GM12872 (cell line): ENCODE data around the gene MYZAP.

ENCODE experiments used
- TF ChIP-seq, protein P1 (sequence below): IDR thresholded peaks from 3 replicates; pipeline ENCODE4 v1.5.1; 2011; ENCODE audit warnings: low read depth, mild to moderate bottlenecking, low read length, moderate library complexity; ENCODE audit not compliant: insufficient read depth

MYZAP gene

DNA sequence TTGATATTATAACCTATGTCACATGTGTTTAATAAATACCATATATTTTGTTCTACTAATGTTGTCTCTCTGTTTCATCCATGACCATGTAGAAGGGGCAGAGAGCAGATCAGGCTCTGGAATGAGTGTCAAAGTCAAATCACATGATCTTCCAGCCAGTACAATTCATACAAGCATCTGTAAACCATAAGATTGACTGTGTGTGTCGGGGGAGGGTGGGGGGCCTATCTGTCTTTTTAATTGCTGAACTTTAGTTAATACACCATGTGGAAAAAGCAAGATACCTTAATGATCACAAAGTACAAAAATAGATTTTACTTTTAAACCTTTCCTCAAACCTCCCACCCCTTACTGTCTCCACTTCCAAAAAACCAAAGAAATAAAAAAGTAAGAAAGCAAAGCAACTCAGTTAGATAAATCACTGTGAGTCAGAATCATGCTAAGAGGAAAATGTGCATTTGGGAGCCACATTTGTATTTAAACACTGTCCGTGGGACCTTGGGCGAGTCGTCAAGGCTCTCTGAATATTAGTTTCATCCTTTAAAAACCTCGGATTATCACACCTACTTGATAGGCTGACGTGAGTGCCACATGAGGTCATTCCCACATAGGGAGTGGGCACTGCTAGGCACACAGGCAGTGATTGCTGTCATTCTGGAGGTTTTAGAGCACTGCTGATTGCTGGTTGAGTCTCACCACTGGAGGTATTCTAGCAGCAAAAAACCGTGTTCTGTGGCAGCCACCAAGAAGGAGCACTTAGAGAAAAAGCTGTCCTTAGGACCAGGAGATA is 93.8 kb downstream of the MYZAP start:
- TF ChIP-seq, protein P1, sequence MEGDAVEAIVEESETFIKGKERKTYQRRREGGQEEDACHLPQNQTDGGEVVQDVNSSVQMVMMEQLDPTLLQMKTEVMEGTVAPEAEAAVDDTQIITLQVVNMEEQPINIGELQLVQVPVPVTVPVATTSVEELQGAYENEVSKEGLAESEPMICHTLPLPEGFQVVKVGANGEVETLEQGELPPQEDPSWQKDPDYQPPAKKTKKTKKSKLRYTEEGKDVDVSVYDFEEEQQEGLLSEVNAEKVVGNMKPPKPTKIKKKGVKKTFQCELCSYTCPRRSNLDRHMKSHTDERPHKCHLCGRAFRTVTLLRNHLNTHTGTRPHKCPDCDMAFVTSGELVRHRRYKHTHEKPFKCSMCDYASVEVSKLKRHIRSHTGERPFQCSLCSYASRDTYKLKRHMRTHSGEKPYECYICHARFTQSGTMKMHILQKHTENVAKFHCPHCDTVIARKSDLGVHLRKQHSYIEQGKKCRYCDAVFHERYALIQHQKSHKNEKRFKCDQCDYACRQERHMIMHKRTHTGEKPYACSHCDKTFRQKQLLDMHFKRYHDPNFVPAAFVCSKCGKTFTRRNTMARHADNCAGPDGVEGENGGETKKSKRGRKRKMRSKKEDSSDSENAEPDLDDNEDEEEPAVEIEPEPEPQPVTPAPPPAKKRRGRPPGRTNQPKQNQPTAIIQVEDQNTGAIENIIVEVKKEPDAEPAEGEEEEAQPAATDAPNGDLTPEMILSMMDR: no peak

GRCh38 chr15:57686657-57687056 is 95.0 kb downstream of the MYZAP start:
- TF ChIP-seq, protein P1: no peak

DNA sequence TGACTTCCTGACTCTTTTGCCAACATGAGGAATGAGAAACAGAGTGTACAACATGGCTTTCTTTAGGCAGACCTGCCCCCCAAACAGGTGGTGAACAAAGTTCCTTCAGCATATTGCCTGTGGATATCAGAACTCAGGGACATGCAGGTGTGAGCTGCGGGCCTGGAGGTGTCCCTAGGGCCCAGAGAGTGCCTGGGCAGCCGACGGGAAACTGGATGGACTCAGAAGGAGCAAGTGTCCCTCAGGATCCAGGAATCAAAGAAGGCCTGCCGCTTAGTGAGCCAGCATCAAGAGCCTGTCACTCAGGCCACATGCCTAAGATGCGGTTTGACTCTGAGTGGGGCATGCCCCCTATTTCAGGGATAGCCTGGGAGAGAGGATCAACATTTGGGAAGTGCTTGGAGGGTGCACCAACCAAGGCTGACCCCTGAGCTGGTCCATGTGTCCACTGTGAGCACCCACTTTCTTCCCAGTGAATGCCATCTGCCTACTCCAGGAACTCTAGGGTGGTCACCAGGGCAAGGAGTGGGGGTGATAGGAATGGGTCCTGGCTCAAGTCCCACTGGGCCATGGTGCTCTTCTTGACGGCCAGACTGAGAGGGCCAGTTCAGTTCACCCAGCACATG is 98.8 kb downstream of the MYZAP start:
- TF ChIP-seq, protein P1: no peak

DNA sequence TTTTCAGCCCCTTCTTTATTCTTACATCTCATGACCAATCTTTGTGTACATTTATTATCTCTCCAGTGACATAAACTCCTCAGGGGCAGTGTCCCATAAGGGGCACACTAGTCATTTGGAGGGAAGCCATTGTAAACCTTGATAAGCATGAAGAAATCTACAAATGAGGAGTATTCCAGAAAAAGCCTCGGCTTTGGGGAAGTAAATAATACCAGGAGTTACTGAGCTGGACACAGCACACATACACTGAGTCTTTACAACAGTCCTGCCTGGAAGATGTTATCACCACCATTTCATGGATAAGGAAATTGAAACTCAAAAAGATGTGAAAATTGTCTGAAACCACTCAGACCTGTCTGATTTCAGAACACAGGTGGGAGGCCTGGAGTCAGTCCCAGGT is 99.4 kb downstream of the MYZAP start:
- TF ChIP-seq, protein P1: no peak

DNA sequence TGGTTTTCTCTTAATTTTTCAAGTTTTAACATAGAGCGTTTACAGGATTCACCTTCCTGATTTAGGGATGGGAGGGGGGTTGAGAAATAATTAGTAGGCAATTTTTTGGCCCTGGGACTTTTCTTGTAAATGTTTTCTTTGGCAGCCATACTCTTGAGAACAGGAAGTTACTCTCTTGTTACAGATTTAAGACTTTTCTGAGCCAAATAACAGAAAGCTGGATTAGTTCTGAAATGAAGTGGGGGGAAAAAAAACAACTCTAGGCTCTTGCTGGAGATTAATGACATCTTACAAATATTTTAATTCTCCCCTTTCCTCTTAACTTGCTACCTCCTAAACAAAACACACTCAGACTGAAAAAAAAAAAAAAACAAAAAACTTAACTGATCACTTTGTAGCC is 101.0 kb downstream of the MYZAP start:
- TF ChIP-seq, protein P1: no peak

GRCh38 chr15:57694279-57694678 is 102.6 kb downstream of the MYZAP start:
- TF ChIP-seq, protein P1: no peak

- TF ChIP-seq, protein P1: no peak
These were observed 104.4 kb downstream of the MYZAP start for GRCh38 chr15:57696146-57696545.
